Activated CD4-positive, alpha-beta T cell treated with anti-CD3 and anti-CD28 coated beads, Interleukin-2, amount 10 ng/mL, durations not matched to agents 24 days and 14 days (primary cell): Measurements from ENCODE around the gene CD81. TPM values are rescaled to one million over a fixed set of nuclear protein-coding genes. Genes with fewer than 3 reads are reported as not detected.

Source experiments
- DNase-seq: peaks from one replicate; pipeline ENCODE4 v3.0.0; 2022
- H3K27ac Mint-ChIP-seq: one replicate; pipeline ENCODE4 v1.8.0; 2022; ENCODE audit warnings: mild to moderate bottlenecking, mixed read lengths
- H3K27me3 Mint-ChIP-seq: one replicate; pipeline ENCODE4 v1.8.0; 2022; ENCODE audit warnings: mixed read lengths
- H3K36me3 Mint-ChIP-seq: one replicate; pipeline ENCODE4 v1.8.0; 2022; ENCODE audit warnings: low read depth, mild to moderate bottlenecking, mixed read lengths
- H3K4me1 Mint-ChIP-seq: one replicate; pipeline ENCODE4 v1.8.0; 2021; ENCODE audit warnings: mixed read lengths
- H3K4me3 Mint-ChIP-seq: one replicate; pipeline ENCODE4 v1.8.0; 2022; ENCODE audit warnings: mild to moderate bottlenecking, moderate library complexity, mixed read lengths
- H3K9me3 Mint-ChIP-seq: one replicate; pipeline ENCODE4 v1.8.0; 2021; ENCODE audit warnings: mixed read lengths
- intact Hi-C: fragments of 100-400 bp; cut with micrococcal nuclease; formaldehyde crosslinking; loops from one replicate; pipeline ENCODE4 v1.15.1; 2023
- total RNA-seq: library from RNA; stranded (reverse); gene quantifications from 2 replicates; pipeline ENCODE4 v1.2.3, GENCODE V29; 2022

Gene CD81
- total RNA-seq, 1 donor from 2014 or later: 225 TPM

GRCh38 chr11:2425506-2425905 is 48.4 kb downstream of the CD81 start:
- no peaks in the 10 kb centered on the region for H3K27me3 Mint-ChIP-seq

GRCh38 chr11:2426221-2426620 is 49.1 kb downstream of the CD81 start:
- intact Hi-C loops: no loop called here

More at GRCh38 chr11:2425506-2425905, 48.4 kb downstream of the CD81 start:
- intact Hi-C loops: no loop called here
- Mint-ChIP-seq H3K4me1 (no peaks in the 10 kb centered on the region), H3K4me3 (no peak overlapping the region), H3K36me3 (no peaks in the 10 kb centered on the region), H3K9me3 (no peaks in the 10 kb centered on the region), H3K27ac (no peak overlapping the region)
- DNase-seq: no peak

GRCh38 chr11:2426826-2427521 is 49.9 kb downstream of the CD81 start:
- Mint-ChIP-seq H3K4me3 (no peak overlapping the region), H3K36me3 (no peaks in the 10 kb centered on the region), H3K27ac (no peak overlapping the region), H3K27me3 (no peaks in the 10 kb centered on the region), H3K4me1 (no peaks in the 10 kb centered on the region), H3K9me3 (no peaks in the 10 kb centered on the region)
- intact Hi-C loops: no loop called here
- DNase-seq: no peak

More at GRCh38 chr11:2426221-2426620, 49.1 kb downstream of the CD81 start:
- DNase-seq: no peak
- Mint-ChIP-seq H3K9me3 (no peaks in the 10 kb centered on the region), H3K27me3 (no peaks in the 10 kb centered on the region), H3K4me3 (no peak overlapping the region), H3K27ac (no peak overlapping the region), H3K36me3 (no peaks in the 10 kb centered on the region), H3K4me1 (no peaks in the 10 kb centered on the region)

- Mint-ChIP-seq H3K36me3 (no peaks in the 10 kb centered on the region), H3K4me3 (no peak overlapping the region), H3K9me3 (no peaks in the 10 kb centered on the region), H3K4me1 (no peaks in the 10 kb centered on the region), H3K27me3 (no peaks in the 10 kb centered on the region), H3K27ac (no peak overlapping the region)
- intact Hi-C loops: loop anchor here (1.0 kb wide), 3 partner anchors 103 to 464 kb away; no protein-coding TSS in a partner anchor
- DNase-seq: no peak
Observed at GRCh38 chr11:2427721-2428321, 50.7 kb downstream of the CD81 start.

GRCh38 chr11:2428322-2428795 is 51.2 kb downstream of the CD81 start:
- Mint-ChIP-seq H3K4me3 (no peak overlapping the region), H3K4me1 (no peaks in the 10 kb centered on the region)

GRCh38 chr11:2431395-2431794 is 54.3 kb downstream of the CD81 start:
- no peaks in the 10 kb centered on the region for H3K36me3 Mint-ChIP-seq
- intact Hi-C loops: no loop called here
- no peaks in the 10 kb centered on the region for H3K9me3 Mint-ChIP-seq
- H3K27me3 Mint-ChIP-seq: no peaks in the 10 kb centered on the region
- H3K4me1 Mint-ChIP-seq: no peaks in the 10 kb centered on the region
- no peak overlapping the region for H3K4me3 Mint-ChIP-seq
- H3K27ac Mint-ChIP-seq: no peak overlapping the region
- DNase-seq: no peak

More at GRCh38 chr11:2428322-2428795, 51.2 kb downstream of the CD81 start:
- Mint-ChIP-seq H3K9me3 (no peaks in the 10 kb centered on the region), H3K36me3 (no peaks in the 10 kb centered on the region), H3K27me3 (no peaks in the 10 kb centered on the region), H3K27ac (no peak overlapping the region)
- peak; percentile 95 for DNase-seq
- intact Hi-C loops: loop anchor here (1.0 kb wide), 3 partner anchors 103 to 464 kb away; no protein-coding TSS in a partner anchor

- Mint-ChIP-seq H3K27me3 (peaks cover under 1% of the 10 kb centered on the region), H3K27ac (no peak overlapping the region), H3K9me3 (no peaks in the 10 kb centered on the region), H3K4me3 (no peak overlapping the region), H3K36me3 (no peaks in the 10 kb centered on the region), H3K4me1 (no peaks in the 10 kb centered on the region)
- intact Hi-C loops: no loop called here
- DNase-seq: no peak
Observed at GRCh38 chr11:2432171-2432621, 55.1 kb downstream of the CD81 start.

- Mint-ChIP-seq H3K36me3 (no peaks in the 10 kb centered on the region), H3K27me3 (peaks cover 4% of the 10 kb centered on the region), H3K9me3 (no peaks in the 10 kb centered on the region), H3K27ac (no peak overlapping the region), H3K4me3 (no peak overlapping the region), H3K4me1 (no peaks in the 10 kb centered on the region)
- intact Hi-C loops: no loop called here
- DNase-seq: no peak
Observed at GRCh38 chr11:2432628-2433071, 55.5 kb downstream of the CD81 start.

GRCh38 chr11:2433106-2433925 is 56.2 kb downstream of the CD81 start:
- Mint-ChIP-seq H3K27me3 (peaks cover 8% of the 10 kb centered on the region), H3K4me1 (no peaks in the 10 kb centered on the region), H3K9me3 (no peaks in the 10 kb centered on the region), H3K4me3 (no peak overlapping the region), H3K27ac (no peak overlapping the region), H3K36me3 (no peaks in the 10 kb centered on the region)
- DNase-seq: no peak
- intact Hi-C loops: no loop called here

- no peaks in the 10 kb centered on the region for H3K36me3 Mint-ChIP-seq
- no peaks in the 10 kb centered on the region for H3K4me1 Mint-ChIP-seq
- H3K9me3 Mint-ChIP-seq: no peaks in the 10 kb centered on the region
- no peak overlapping the region for H3K4me3 Mint-ChIP-seq
- intact Hi-C loops: no loop called here
- no peak overlapping the region for H3K27ac Mint-ChIP-seq
- DNase-seq: no peak
- H3K27me3 Mint-ChIP-seq: peaks cover 12% of the 10 kb centered on the region
Observed at GRCh38 chr11:2434008-2434407, 56.9 kb downstream of the CD81 start.

GRCh38 chr11:2434506-2435255 is 57.6 kb downstream of the CD81 start:
- H3K27ac Mint-ChIP-seq: no peak overlapping the region
- intact Hi-C loops: no loop called here
- no peak for DNase-seq

GRCh38 chr11:2435288-2436012 is 58.3 kb downstream of the CD81 start:
- Mint-ChIP-seq H3K4me1 (no peaks in the 10 kb centered on the region), H3K27ac (no peak overlapping the region), H3K4me3 (no peak overlapping the region), H3K36me3 (no peaks in the 10 kb centered on the region), H3K9me3 (no peaks in the 10 kb centered on the region), H3K27me3 (peaks cover 18% of the 10 kb centered on the region)
- no peak for DNase-seq
- intact Hi-C loops: no loop called here

More at GRCh38 chr11:2434506-2435255, 57.6 kb downstream of the CD81 start:
- no peak overlapping the region for H3K4me3 Mint-ChIP-seq
- H3K9me3 Mint-ChIP-seq: no peaks in the 10 kb centered on the region
- H3K4me1 Mint-ChIP-seq: no peaks in the 10 kb centered on the region
- H3K27me3 Mint-ChIP-seq: peaks cover 16% of the 10 kb centered on the region
- no peaks in the 10 kb centered on the region for H3K36me3 Mint-ChIP-seq
